Endothelial cell of umbilical vein (primary cell): Measurements from ENCODE around the gene TIMELESS. TPM values are rescaled to one million over a fixed set of nuclear protein-coding genes. Genes with fewer than 3 reads are reported as not detected.

Experiments
- BruUV-seq: library from RNA; stranded (reverse); fragments of 400-500 nt; replicated peaks from 2 replicates; lab custom pipeline; 2021; lab: Mats Ljungman, UMichigan
- CTCF ChIA-PET: fragments of 300-600, 350-600 bp; sonication (Branson Sonifier 250); formaldehyde crosslinking; loops from one replicate; lab custom pipeline; 2021; ENCODE audit warnings: antibody characterized with exemption, inconsistent platforms; lab: Charles Lee
- POLR2A ChIA-PET: fragments of 300-600, 350-600 bp; sonication (Branson Sonifier 250); formaldehyde crosslinking; loops from one replicate; lab custom pipeline; 2021; ENCODE audit warnings: antibody characterized with exemption, inconsistent platforms; lab: Charles Lee
- DNase-seq: peaks from one replicate; pipeline ENCODE4 v3.0.0-alpha.2; 2011; ENCODE audit warnings: low read depth, low spot score
- FAIRE-seq: peaks from 2 replicates; lab custom pipeline; 2011; peaks lifted over from hg19 to GRCh38; lab: Jason Lieb, UNC
- H2AFZ ChIP-seq: 2 replicates; pipeline ENCODE4 v1.6.0; 2012; ENCODE audit warnings: low read depth, low read length, control low read depth, inconsistent platforms
- H3K27ac ChIP-seq: 2 replicates; pipeline ENCODE4 v1.5.1; 2011; ENCODE audit warnings: low read depth, mild to moderate bottlenecking, control low read depth, low read length, moderate library complexity; ENCODE audit not compliant: insufficient read depth
- H3K27me3 ChIP-seq, 2 experiments: 2 replicates each; pipeline versions ENCODE4 v1.6.0 to v1.6.1; 2011; ENCODE audit warnings: low read length in 2 of 2, mixed read lengths in 1 of 2; ENCODE audit not compliant: control insufficient read depth in 2 of 2, insufficient read depth in 2 of 2
- H3K36me3 ChIP-seq, 2 experiments: 2 replicates in 1 of 2; 3 replicates in 1 of 2; pipeline ENCODE4 v1.5.1; 2011; ENCODE audit warnings: low read length in 2 of 2, mild to moderate bottlenecking in 1 of 2, moderate library complexity in 1 of 2; ENCODE audit not compliant: control insufficient read depth in 2 of 2, insufficient read depth in 2 of 2; ENCODE audit errors: extremely low read depth in 1 of 2
- H3K4me1 ChIP-seq: 3 replicates; pipeline ENCODE4 v1.5.1; 2011; ENCODE audit warnings: mild to moderate bottlenecking, low read length; ENCODE audit not compliant: control insufficient read depth, insufficient read depth; ENCODE audit errors: extremely low read depth
- H3K4me2 ChIP-seq: 2 replicates; pipeline ENCODE4 v1.6.1; 2011; ENCODE audit warnings: low read length, control low read depth, mixed read lengths; ENCODE audit not compliant: insufficient read depth
- H3K4me3 ChIP-seq, 3 experiments: fragments of 200-600 bp in 1 of 3; sonication (generic), shearing (Covaris generic) in 1 of 3; replicated peaks in 1 of 3; 2 replicates each; pipeline ENCODE4 v1.5.1; 2011 to 2016; ENCODE audit warnings: control low read depth in 3 of 3, low read length in 3 of 3, mild to moderate bottlenecking in 2 of 3, inconsistent platforms in 1 of 3, low read depth in 1 of 3, moderate library complexity in 1 of 3; ENCODE audit not compliant: insufficient read depth in 1 of 3
- H3K79me2 ChIP-seq: 2 replicates; pipeline ENCODE4 v1.6.0; 2012; ENCODE audit warnings: low read length, inconsistent platforms; ENCODE audit not compliant: control insufficient read depth, insufficient read depth
- H3K9ac ChIP-seq: replicated peaks from 2 replicates; pipeline ENCODE3; 2011; ENCODE audit warnings: low read length, control low read depth; ENCODE audit not compliant: insufficient read depth; ENCODE audit errors: extremely low read depth
- H3K9me1 ChIP-seq: replicated peaks from 3 replicates; pipeline ENCODE4 v1.6.0; 2011; ENCODE audit warnings: mild to moderate bottlenecking, low read length; ENCODE audit not compliant: control insufficient read depth, insufficient read depth; ENCODE audit errors: extremely low read depth
- H3K9me3 ChIP-seq: replicated peaks from 2 replicates; pipeline ENCODE4 v1.5.1; 2012; ENCODE audit warnings: low read length, inconsistent platforms; ENCODE audit not compliant: control insufficient read depth, insufficient read depth
- H4K20me1 ChIP-seq: replicated peaks from 2 replicates; pipeline ENCODE3; 2011; ENCODE audit warnings: mild to moderate bottlenecking, low read length; ENCODE audit not compliant: control insufficient read depth, insufficient read depth; ENCODE audit errors: extremely low read depth
- EZH2 ChIP-seq: IDR thresholded peaks from 2 replicates; pipeline ENCODE4 v1.6.1; 2012; ENCODE audit warnings: borderline replicate concordance, low read depth, mild to moderate bottlenecking, moderate library complexity, low read length, inconsistent platforms; ENCODE audit not compliant: severe bottlenecking
- FOS ChIP-seq: IDR thresholded peaks from 2 replicates; pipeline ENCODE4 v1.6.1; 2011; ENCODE audit warnings: mild to moderate bottlenecking, low read length, moderate library complexity, borderline replicate concordance; ENCODE audit not compliant: insufficient read depth
- GATA2 ChIP-seq: IDR thresholded peaks from 2 replicates; pipeline ENCODE4 v1.7.0; 2011; ENCODE audit warnings: low read depth, mild to moderate bottlenecking, moderate library complexity, mixed read lengths, low read length; ENCODE audit not compliant: insufficient read length, insufficient read depth
- JUN ChIP-seq: IDR thresholded peaks from 2 replicates; pipeline ENCODE4 v1.6.1; 2011; ENCODE audit warnings: borderline replicate concordance, low read depth; ENCODE audit not compliant: insufficient read length, insufficient read depth
- MAX ChIP-seq: IDR thresholded peaks from 2 replicates; pipeline ENCODE4 v1.6.1; 2011; ENCODE audit not compliant: insufficient read depth, insufficient read length
- MYC ChIP-seq: IDR thresholded peaks from one replicate; pipeline ENCODE4 v1.6.1; 2011; ENCODE audit warnings: mild to moderate bottlenecking, low read depth, low read length
- POLR2A ChIP-seq: IDR thresholded peaks from 2 replicates; pipeline ENCODE4 v1.6.1; 2012; ENCODE audit warnings: low read depth, mild to moderate bottlenecking, control low read depth, low read length
- POLR2AphosphoS5 ChIP-seq: IDR thresholded peaks from 2 replicates; pipeline ENCODE4 v1.6.1; 2012; ENCODE audit warnings: low read depth, mild to moderate bottlenecking, control low read depth, low read length, moderate library complexity; ENCODE audit not compliant: insufficient read depth
- dilution Hi-C: fragments of 300-500 bp; cut with MboI; formaldehyde crosslinking; loops from one replicate; pipeline ENCODE4 v1.15.0; 2019; ENCODE audit warnings: low sequenced_read_pairs; ENCODE audit not compliant: extremely low pct_ligation_motif_present
- intact Hi-C: fragments of 100-400 bp; cut with micrococcal nuclease; formaldehyde crosslinking; loops from one replicate; pipeline ENCODE4 v1.10.0; 2022
- polyA plus RNA-seq, 4 experiments: library from polyadenylated mRNA; depleted of rRNA in 3 of 4; stranded (reverse) in 3 of 4; unstranded in 1 of 4; fragments of >200 nt; gene quantifications; 2 replicates each; pipeline versions ENCODE4 v1.2.1 to v1.2.3, GENCODE V29; 2011 to 2012; ENCODE audit warnings: missing spikeins in 1 of 4
- total RNA-seq: library from RNA; stranded (reverse); gene quantifications from 2 replicates; pipeline ENCODE4 v1.2.3, GENCODE V29; 2021
- TF ChIP-seq, protein P1 (sequence below), 2 donors: IDR thresholded peaks; 1 replicate in 1 of 2; 2 replicates in 1 of 2; pipeline ENCODE4 v1.5.1; 2011; ENCODE audit warnings: low read length in 2 of 2, mild to moderate bottlenecking in 2 of 2, moderate library complexity in 2 of 2, control low read depth in 1 of 2, inconsistent platforms in 1 of 2, low read depth in 1 of 2; ENCODE audit not compliant: insufficient read depth in 1 of 2; ENCODE audit errors: extremely low read depth in 1 of 2

TIMELESS gene
- total and polyA plus RNA-seq, 2 donors (not counting 3 experiments of a cell fraction or from before 2014, with no cell fraction given) = 6.1 to 28.2 TPM

GRCh38 chr12:56484566-56484965 is 35.3 kb upstream of the TIMELESS start:
- intact Hi-C loops = no loop called here
- Histone ChIP-seq H3K27ac (no peak overlapping the region), H3K4me1 (peaks cover 4% of the 10 kb centered on the region), H3K79me2 (no peaks in the 10 kb centered on the region), H3K4me2 (no peak overlapping the region), H3K27me3 (peaks cover 11 to 23% of the 10 kb centered on the region in 2 experiments), H3K9ac (no peak overlapping the region), H3K9me1 (no peaks in the 10 kb centered on the region), H3K4me3 (no peak overlapping the region), H2AFZ (no peak overlapping the region), H4K20me1 (no peaks in the 10 kb centered on the region), H3K9me3 (no peaks in the 10 kb centered on the region), H3K36me3 (no peaks in the 10 kb centered on the region)
- dilution Hi-C loops = no loop called here
- ChIA-PET POLR2A (no interaction called here), CTCF (no interaction called here)
- FAIRE-seq (no peak), DNase-seq (no peak)
- no TSS peak for BruUV-seq
- no peak for TF ChIP-seq POLR2AphosphoS5
- TF ChIP-seq EZH2 = no peak
- TF ChIP-seq, protein P1, sequence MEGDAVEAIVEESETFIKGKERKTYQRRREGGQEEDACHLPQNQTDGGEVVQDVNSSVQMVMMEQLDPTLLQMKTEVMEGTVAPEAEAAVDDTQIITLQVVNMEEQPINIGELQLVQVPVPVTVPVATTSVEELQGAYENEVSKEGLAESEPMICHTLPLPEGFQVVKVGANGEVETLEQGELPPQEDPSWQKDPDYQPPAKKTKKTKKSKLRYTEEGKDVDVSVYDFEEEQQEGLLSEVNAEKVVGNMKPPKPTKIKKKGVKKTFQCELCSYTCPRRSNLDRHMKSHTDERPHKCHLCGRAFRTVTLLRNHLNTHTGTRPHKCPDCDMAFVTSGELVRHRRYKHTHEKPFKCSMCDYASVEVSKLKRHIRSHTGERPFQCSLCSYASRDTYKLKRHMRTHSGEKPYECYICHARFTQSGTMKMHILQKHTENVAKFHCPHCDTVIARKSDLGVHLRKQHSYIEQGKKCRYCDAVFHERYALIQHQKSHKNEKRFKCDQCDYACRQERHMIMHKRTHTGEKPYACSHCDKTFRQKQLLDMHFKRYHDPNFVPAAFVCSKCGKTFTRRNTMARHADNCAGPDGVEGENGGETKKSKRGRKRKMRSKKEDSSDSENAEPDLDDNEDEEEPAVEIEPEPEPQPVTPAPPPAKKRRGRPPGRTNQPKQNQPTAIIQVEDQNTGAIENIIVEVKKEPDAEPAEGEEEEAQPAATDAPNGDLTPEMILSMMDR (IDR thresholded peaks at IDR 0.05; ENCODE audit: extremely low read depth in 1 of 2, insufficient read depth in 1 of 2, low read depth in 1 of 2, low read length in 2 of 2) = no peak
- TF ChIP-seq GATA2 = no peak
- TF ChIP-seq MYC = no peak
- no peak for TF ChIP-seq JUN
- TF ChIP-seq POLR2A = no peak
- TF ChIP-seq MAX = no peak
- TF ChIP-seq FOS = no peak
